ENCODE measurements around the gene CCDC33. TPM values are rescaled to one million over a fixed set of nuclear protein-coding genes. Genes with fewer than 3 reads are reported as not detected.

CCDC33 gene
- total and polyA plus RNA-seq, 2 experiments from 2014 or later, result 2.6 to 2.8 TPM

- TF ChIP-seq ZNF462 (CRISPR knock-in tag; IDR thresholded peaks at IDR 0.05), result no peak
- no peak for TF ChIP-seq ZNF331 (CRISPR knock-in tag; IDR thresholded peaks at IDR 0.05; ENCODE audit: low read depth)
- TF ChIP-seq JUNB (IDR thresholded peaks at IDR 0.05; ENCODE audit: unreplicated experiment), result no peak
- no peak for TF ChIP-seq REST (IDR thresholded peaks at IDR 0.05; ENCODE audit: unreplicated experiment)
- no peak for TF ChIP-seq STAT1 (IDR thresholded peaks at IDR 0.05; ENCODE audit: unreplicated experiment)
- TF ChIP-seq CREB1 (CRISPR knock-in tag; IDR thresholded peaks at IDR 0.05; ENCODE audit: low read depth), result no peak
Measured at GRCh38 chr15:74200871-74201419, 35.2 kb upstream of the CCDC33 start (continued).

Measured in GM23338 (cell line).